Measurements from ENCODE around the gene SCAI.
"Not testable (repeated sequence)": the region's sequence is repeated elsewhere in the genome, so short reads cannot be mapped to it uniquely, and the experiment has no call there.

Gene SCAI

DNA sequence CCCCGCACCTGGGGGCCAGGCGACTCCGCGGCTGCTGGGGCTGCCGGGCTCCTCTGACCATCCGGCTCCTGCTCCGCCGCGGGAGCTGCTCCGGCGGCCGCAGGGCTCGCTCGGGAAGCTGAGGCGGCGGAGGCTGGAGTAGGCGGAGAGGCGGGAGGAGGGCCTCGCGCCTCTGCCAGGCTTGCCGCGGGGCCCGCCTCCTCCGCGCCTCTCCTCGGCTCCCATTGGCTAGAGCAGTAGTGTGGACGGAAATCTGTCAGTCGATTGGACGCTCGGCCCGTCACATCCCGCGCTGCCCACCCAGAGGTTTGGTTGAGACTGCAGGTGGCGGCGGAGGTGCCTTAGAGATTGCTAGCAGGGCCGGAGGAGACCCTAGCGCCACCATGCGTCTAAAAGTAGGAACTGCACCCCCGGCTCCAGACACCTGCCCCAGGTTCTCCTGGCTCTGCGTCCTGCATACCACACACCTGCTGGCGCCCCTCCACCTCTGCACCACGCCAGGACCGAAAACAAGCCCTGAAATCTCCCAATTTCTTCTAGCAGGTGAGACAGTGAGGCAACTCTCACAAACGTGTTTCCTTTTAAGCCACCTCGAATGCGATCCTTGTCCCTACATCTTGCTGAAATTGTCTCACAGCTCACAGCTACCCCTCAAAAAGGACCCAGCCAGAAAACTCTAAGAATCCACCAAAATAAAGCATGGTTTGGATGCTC is at the start of gene SCAI:
Gene SCAI, minus strand, starts transcription at position 152 of the 714 bp plus-strand sequence. Its CDS starts 91 bp downstream, at position 61.
- peak; percentile 97 for DNase-seq

DNA sequence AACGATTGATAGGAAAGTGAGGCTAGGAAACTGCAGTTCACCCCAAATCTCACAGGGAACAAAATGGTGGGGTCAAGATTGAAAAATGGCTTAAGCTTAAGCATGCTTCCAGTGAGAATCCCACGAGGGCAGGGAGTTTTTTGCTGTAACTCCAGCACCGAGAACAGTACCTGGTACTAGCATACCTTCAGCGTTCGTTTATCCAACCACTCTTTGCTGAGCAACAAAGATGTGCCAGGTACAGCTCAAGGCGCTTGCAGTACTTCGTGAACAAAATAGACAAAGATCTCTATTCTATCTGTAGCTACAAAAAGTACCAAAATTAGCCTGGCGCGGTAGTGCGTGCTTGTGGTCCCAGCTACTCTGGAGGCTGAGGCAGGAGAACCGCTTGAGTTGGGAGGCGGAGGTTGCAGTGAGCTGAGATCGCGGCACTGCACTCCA is 47.1 kb upstream of the SCAI start:
- no peak for DNase-seq

GRCh38 chr9:125189361-125190289 is 46.3 kb upstream of the SCAI start, which contains the start of gene PPP6C:
TSS of gene PPP6C (minus strand) at chr9:125189803. CDS start at chr9:125189718, 85 bp downstream.
- peak; percentile 94 for DNase-seq

- DNase-seq, result no peak
Observed at GRCh38 chr9:125189011-125189360, 45.7 kb upstream of the SCAI start.

GRCh38 chr9:125183561-125183960 is 40.2 kb upstream of the SCAI start:
- no peak for DNase-seq

GRCh38 chr9:125183054-125183453 is 39.7 kb upstream of the SCAI start:
- DNase-seq, result no peak

- not testable (repeated sequence) for DNase-seq
Observed at GRCh38 chr9:125181756-125182155, 38.4 kb upstream of the SCAI start.

GRCh38 chr9:125180876-125181275 is 37.5 kb upstream of the SCAI start:
- DNase-seq, result no peak

- not testable (repeated sequence) for DNase-seq
Observed at GRCh38 chr9:125179776-125180175, 36.4 kb upstream of the SCAI start.

- no peak for DNase-seq
Observed at GRCh38 chr9:125177888-125178287, 34.6 kb upstream of the SCAI start.

DNA sequence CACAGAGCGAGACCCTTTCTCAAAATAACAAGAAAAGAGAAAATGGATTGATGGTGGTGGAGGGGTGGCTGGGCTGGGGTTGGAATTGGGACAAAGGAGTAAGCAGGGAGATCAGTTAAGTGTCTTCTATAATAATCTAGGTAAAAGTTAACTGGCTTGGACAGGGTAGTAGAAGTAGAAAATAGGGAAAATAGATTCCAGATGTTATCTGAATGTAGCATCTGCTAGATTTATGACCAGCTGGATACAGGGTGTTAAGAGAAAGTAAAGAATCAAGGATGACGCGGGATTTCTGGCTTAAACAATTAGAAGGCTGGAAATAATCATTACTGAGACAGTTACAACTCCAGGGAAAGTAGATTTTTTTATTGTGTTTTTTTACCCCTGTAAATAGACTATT is 33.3 kb upstream of the SCAI start:
- no peak for DNase-seq

GRCh38 chr9:125172031-125172755 is 28.9 kb upstream of the SCAI start:
- no peak for DNase-seq

GRCh38 chr9:125169895-125170294 is 26.6 kb upstream of the SCAI start:
- DNase-seq, result no peak

- no peak for DNase-seq
Observed at GRCh38 chr9:125166762-125167161, 23.4 kb upstream of the SCAI start.

DNA sequence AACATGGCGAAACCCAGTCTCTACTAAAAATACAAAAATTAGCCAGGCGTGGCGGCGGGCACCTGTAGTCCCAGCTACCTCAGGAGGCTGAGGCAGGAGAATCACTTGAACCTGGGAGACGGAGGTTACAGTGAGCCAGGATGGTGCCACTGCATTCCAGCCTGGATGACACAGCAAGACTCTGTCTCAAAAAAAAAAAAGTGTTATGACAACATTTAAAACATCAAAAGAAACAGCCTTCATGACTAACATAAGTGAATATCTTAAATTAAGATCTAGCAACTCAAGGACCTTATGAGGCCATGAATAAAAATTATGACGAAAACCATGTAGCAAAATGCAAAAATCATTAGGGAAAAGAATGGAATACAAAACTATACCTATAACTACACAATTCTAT is 19.6 kb upstream of the SCAI start:
- DNase-seq, result not testable (repeated sequence)

DNA sequence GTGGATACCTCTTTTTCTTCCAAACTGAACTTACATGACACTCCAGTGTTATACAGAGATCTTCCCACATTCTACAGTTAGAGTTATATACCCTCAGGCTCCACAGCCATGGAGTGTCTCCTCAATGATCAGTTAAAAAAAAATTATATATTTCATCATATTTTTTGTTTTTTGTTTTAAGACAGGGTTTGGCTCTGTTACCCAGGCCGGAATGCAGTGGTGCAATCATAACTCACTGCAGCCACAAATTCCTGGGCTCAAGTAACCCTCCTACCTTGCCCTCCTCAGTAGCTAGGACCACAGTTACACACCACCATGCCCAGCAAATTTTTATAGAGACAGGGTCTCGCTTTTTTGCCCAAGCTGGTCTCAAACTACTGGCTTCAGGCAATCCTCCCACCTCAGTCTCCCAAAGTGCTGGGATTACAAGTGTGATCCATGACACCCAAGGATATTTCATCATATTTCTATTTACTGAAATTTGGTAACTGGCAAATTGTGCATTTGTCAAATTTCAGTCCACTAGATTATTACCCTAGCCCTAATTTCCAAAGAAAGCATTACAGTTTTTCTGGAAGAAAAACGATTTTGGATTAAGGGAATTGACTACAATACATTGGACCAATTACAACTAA is 18.1 kb upstream of the SCAI start:
- no peak for DNase-seq

DNA sequence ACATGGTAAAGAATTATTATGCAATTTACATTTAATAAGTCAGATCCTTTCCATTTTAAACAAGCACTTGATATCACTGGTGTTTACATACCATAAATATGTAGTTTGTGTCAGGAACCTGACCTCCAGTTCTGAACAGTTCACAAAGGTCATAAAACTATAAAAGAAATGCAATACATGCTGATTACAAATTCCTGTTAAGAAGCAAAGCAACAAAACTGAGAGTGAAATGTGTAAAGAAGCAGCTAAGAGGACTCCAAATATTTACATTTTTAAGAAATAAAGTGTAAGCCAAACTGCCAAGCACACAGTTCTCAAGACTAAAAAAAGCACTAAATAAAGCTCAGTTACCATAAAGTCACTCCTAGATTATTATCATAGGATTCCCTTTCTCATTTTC is 17.4 kb upstream of the SCAI start:
- no peak for DNase-seq

DNA sequence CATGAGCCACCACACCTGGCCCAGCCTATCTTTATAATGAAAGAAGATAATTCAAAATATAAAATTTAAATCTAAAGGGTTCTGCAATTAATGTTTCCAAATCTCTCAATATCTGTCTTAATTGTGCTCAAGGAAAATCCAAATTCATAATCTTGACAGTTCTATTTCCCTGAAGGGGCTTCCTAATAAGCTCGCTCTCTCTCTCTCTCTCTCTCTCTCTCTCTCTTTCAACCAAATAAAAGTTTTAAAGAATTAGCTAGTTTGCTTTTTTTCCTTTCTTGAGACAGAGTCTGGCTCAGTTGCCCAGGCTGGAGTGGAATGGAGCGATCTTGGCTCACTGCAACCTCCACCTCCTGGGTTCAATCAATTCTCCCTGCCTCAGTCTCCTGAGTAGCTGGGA is 13.2 kb upstream of the SCAI start:
- DNase-seq, result no peak

GRCh38 chr9:125153712-125154367 is 10.5 kb upstream of the SCAI start:
- DNase-seq, result no peak

DNA sequence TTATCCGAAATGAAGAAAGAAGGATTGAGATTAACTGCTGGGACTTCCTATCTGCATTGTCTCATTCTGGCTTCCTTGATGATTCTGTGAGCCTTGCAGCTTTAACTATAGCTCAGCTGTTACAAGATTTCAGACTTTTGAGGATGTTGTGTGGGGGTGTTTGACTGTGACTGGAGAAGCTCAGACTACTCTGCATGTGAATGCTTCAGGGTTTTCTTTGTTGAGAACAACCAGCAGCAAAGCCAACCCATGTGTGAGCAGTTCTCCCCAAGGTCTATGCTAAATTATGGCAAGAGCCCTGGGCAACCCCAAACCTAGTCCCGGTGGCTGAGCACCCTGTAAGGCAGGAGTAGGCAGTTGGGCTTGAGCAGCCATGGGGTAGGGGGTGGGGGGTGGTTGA is 8.4 kb upstream of the SCAI start:
- no peak for DNase-seq

DNA sequence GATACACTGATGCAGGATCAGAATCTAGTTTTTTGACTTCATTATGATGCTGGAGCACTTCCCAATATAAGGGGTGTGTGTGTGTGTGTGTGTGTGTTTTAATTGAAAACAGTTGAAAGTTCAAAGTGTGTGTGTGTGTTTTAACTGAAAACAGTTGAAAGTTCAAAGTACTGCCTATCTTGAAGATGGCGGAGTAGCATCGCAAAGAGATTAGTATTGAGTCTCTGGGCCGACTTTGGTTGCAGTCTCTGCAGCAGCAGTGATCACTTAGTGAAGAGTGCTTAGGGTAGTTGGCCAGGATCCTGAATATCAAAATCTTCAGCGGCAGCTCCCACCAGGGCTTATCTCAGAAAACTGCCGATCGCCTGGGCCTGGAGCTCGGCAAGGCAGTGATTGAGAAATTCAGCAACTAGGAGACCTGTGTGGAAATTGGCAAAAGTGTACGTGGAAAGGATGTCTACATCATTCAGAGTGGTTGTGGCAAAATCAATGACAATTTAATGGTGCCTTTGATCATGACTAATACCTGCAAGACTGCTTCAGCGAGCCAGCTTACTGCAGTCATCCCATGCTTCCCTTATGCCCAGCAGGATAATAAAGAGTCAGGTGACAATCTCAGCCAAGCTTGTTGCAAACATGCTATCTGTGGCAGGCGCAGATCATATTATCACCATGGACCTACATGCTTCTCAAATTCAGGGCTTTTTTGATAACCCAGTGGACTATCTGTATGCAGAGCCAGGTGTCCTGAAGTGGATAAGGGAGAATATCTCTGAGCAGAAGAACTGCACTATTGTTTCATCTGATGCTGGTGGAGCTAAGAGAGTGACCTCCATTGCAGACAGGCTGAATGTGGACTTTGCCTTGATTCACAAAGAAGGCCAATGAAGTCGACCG is 7.3 kb upstream of the SCAI start:
- DNase-seq, result no peak
